Uterus (tissue), 4 donors: Measurements from ENCODE around the gene FOSL2. TPM values are rescaled to one million over a fixed set of nuclear protein-coding genes. Genes with fewer than 3 reads are reported as not detected.

Experiments
- DNase-seq, 2 donors: peaks; one replicate each; pipeline ENCODE4 v3.0.0-alpha.2; 2019 to 2020
- H3K27ac ChIP-seq, 2 donors: fragments of 200-600 bp; sonication (generic); 1 replicate in 1 of 2; 2 replicates in 1 of 2; pipeline ENCODE4 v1.5.1; 2016 to 2018
- H3K27me3 ChIP-seq, 2 donors: fragments of 200-600 bp; sonication (generic); one replicate each; pipeline ENCODE4 v1.5.1; 2018 to 2019; ENCODE audit warnings: control low read depth in 1 of 2
- H3K36me3 ChIP-seq, 2 donors: fragments of 200-600 bp; sonication (generic); one replicate each; pipeline ENCODE4 v1.5.1; 2019; ENCODE audit warnings: control low read depth in 1 of 2
- H3K4me1 ChIP-seq, 2 donors: fragments of 200-600 bp; sonication (generic); one replicate each; pipeline ENCODE4 v1.5.1; 2018 to 2019; ENCODE audit warnings: control low read depth in 1 of 2
- H3K4me3 ChIP-seq, 2 donors: fragments of 200-600 bp; sonication (generic); 1 replicate in 1 of 2; 2 replicates in 1 of 2; pipeline ENCODE4 v1.5.1; 2018 to 2019; ENCODE audit warnings: mild to moderate bottlenecking in 1 of 2
- H3K9me3 ChIP-seq, 2 donors: fragments of 200-600 bp; sonication (generic); one replicate each; pipeline ENCODE4 v1.5.1; 2019; ENCODE audit warnings: control low read depth in 1 of 2
- CTCF ChIP-seq, 4 experiments: fragments of 200-600 bp in 2 of 4; fragments of 450-650 bp in 2 of 4; sonication (generic) in 2 of 4; IDR thresholded peaks; one replicate each; pipeline ENCODE4 v1.5.1; 2016 to 2019; ENCODE audit warnings: antibody characterized with exemption in 4 of 4, mild to moderate bottlenecking in 2 of 4, moderate library complexity in 1 of 4
- POLR2A ChIP-seq, 2 donors: fragments of 450-650 bp; IDR thresholded peaks; one replicate each; pipeline ENCODE4 v1.6.1; 2016; ENCODE audit warnings: antibody characterized with exemption in 2 of 2, mild to moderate bottlenecking in 1 of 2, moderate library complexity in 1 of 2
- intact Hi-C: fragments of 100-400 bp; cut with DNase I; formaldehyde crosslinking; loops from one replicate; pipeline ENCODE4 v1.15.1; 2023; ENCODE audit warnings: low total_unique reads
- total RNA-seq, 4 donors: library from RNA; depleted of rRNA in 3 of 4; stranded (reverse); fragments of >200 nt in 3 of 4; gene quantifications; one replicate each; pipeline versions ENCODE4 v1.1.0 to v1.2.4, GENCODE V29; 2014 to 2023
- donor health status: DM: yes; HTN: yes; CAD: no.

The FOSL2 gene
- total RNA-seq, 4 donors from 2014 or later = 39.8 to 134 (median 58.7) TPM

- Histone ChIP-seq H3K27me3 (no peaks in the 10 kb centered on the region), H3K4me1 (peaks cover 8 to 14% of the 10 kb centered on the region in 2 donors), H3K36me3 (no peaks in the 10 kb centered on the region), H3K9me3 (no peaks in the 10 kb centered on the region), H3K4me3 (no peak overlapping the region), H3K27ac (peak overlapping the region; percentile 76 to 80)
- peak; percentile 90 for DNase-seq
- TF ChIP-seq POLR2A (IDR thresholded peaks at IDR 0.05) (no peak), CTCF (IDR thresholded peaks at IDR 0.05) (no peak)
- intact Hi-C loops = no loop called here
Measured at GRCh38 chr2:28356095-28356911, 36.4 kb upstream of the FOSL2 start.

GRCh38 chr2:28357055-28357454 is 35.6 kb upstream of the FOSL2 start:
- H3K27me3 ChIP-seq = no peaks in the 10 kb centered on the region
- DNase-seq = no peak
- peak overlapping the region; percentile 76 to 80 for H3K27ac ChIP-seq
- intact Hi-C loops = no loop called here
- no peaks in the 10 kb centered on the region for H3K9me3 ChIP-seq
- TF ChIP-seq POLR2A (IDR thresholded peaks at IDR 0.05) (no peak), CTCF (IDR thresholded peaks at IDR 0.05) (no peak)
- H3K36me3 ChIP-seq = no peaks in the 10 kb centered on the region
- peaks cover 8 to 14% of the 10 kb centered on the region in 2 donors for H3K4me1 ChIP-seq
- H3K4me3 ChIP-seq = no peak overlapping the region

- no peak overlapping the region for H3K4me3 ChIP-seq
- H3K27ac ChIP-seq = no peak overlapping the region
- TF ChIP-seq CTCF (IDR thresholded peaks at IDR 0.05) (no peak), POLR2A (IDR thresholded peaks at IDR 0.05) (no peak)
- intact Hi-C loops = no loop called here
- H3K4me1 ChIP-seq = peaks cover 8 to 14% of the 10 kb centered on the region in 2 donors
- no peaks in the 10 kb centered on the region for H3K27me3 ChIP-seq
- no peak for DNase-seq
- no peaks in the 10 kb centered on the region for H3K36me3 ChIP-seq
- H3K9me3 ChIP-seq = no peaks in the 10 kb centered on the region
Measured at GRCh38 chr2:28357948-28358667, 34.5 kb upstream of the FOSL2 start.

- Histone ChIP-seq H3K27me3 (no peaks in the 10 kb centered on the region), H3K4me1 (peaks cover 8 to 14% of the 10 kb centered on the region in 2 donors), H3K27ac (no peak overlapping the region), H3K36me3 (no peaks in the 10 kb centered on the region), H3K4me3 (no peak overlapping the region), H3K9me3 (no peaks in the 10 kb centered on the region)
- no peak for DNase-seq
- no peak for TF ChIP-seq CTCF (IDR thresholded peaks at IDR 0.05)
- TF ChIP-seq POLR2A (IDR thresholded peaks at IDR 0.05) = no peak
- intact Hi-C loops = no loop called here
Measured at GRCh38 chr2:28358668-28359201, 33.9 kb upstream of the FOSL2 start.
